ENCODE measurements around the gene RPTOR.
A peak's percentile ranks its signal among the peaks of the same experiment; 100 is the strongest.

Gene RPTOR

DNA sequence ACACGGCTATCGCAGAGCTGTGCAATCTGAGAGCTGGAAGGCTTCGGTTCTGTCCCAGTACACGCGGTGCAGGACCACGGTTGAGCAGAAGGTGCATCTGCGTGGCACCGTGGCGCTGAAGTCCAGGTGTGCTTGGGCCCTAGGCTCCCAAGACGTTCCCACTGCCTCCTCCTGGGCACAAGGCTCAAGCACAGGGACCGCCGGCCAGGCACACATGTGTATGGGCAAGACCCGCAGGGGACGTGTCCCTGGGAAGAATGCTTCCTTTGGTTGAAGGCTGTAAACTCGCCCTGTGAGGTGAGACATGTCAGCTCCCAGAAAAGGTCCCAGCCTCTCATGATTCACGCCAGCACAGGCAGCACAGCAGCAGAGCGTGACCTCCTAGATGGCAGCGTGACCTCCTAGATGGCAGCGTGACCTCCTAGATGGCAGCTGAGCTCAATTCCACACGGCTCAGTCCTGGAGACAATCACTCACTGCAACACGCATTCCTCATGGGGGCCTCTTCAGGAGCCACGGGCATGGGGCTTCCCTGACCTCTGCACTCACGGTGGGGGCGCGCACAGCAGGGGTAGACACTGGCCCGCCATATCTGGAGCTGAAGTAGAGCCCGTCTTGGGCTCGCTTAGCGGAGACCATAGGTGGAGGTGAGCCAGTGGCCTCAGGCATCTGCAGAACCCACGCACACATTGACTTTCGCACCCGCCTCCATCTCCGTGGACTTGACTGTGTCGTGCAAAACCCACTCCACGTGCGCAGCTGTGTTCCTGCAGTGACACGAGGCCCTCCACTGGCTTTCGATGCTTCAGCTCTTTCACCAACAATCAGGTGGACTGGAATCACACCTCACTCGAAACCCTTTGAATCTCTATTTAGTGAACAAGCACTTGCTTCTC, 362.0 kb downstream of the RPTOR start:
- intact Hi-C loops (cut with DNase I): no loop called here
- DNase-seq: peak in 1 of 10 donors; percentile 70

DNA sequence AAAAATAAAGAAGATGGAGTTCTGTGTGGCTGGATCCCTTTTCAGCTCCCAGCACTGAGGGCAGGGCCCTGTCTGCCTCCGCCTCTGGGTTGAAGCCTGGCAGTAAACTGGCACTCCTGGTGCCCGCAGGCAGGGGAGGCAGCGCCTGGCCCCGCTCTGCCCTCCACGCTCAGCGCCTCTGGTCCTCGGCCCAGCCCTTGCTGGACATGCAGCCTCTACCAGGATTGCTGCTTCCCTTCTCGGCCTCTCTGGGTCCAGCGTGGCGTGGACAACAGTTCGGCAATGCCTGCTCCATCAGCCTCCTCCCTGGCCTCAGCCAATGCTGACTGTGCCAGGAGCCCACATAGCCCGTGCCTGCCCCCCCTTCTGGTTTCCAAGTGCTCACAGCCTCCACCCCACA, 362.6 kb downstream of the RPTOR start:
- DNase-seq: peak in 2 of 10 donors; percentile 28 to 38

GRCh38 chr17:80908211-80908610, 363.6 kb downstream of the RPTOR start:
- peak in 3 of 10 donors; percentile 11 to 63 (median 20) for DNase-seq

More for the DNA sequence above, 362.6 kb downstream of the RPTOR start:
- intact Hi-C loops (cut with DNase I): no loop called here

DNA sequence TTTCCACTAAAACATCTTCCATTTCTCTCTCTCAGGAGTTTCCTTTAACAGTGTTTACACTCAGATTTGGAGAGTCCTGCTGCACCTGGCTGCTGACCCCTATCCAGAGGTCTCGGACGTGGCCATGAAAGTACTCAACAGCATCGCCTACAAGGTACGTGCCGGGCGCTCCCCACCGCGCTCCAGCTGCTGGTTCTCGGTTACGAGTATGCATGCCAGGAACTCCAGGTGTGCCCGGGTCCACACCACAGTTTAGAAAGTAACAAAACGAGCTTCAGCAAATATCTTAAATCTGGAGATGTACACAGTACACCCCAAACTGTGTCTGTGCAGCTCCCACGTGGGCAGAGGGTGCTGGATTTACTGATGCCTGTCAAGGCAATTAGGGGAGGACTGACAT, 364.1 kb downstream of the RPTOR start:
- intact Hi-C loops (cut with DNase I): no loop called here

More at GRCh38 chr17:80908211-80908610, 363.6 kb downstream of the RPTOR start:
- intact Hi-C loops (cut with DNase I): no loop called here

GRCh38 chr17:80909635-80910034, 365.0 kb downstream of the RPTOR start:
- intact Hi-C loops (cut with DNase I): no loop called here
- DNase-seq: no peak

More for the DNA sequence above, 364.1 kb downstream of the RPTOR start:
- DNase-seq: peak in 3 of 10 donors; percentile 61 to 62 (median 61)

DNA sequence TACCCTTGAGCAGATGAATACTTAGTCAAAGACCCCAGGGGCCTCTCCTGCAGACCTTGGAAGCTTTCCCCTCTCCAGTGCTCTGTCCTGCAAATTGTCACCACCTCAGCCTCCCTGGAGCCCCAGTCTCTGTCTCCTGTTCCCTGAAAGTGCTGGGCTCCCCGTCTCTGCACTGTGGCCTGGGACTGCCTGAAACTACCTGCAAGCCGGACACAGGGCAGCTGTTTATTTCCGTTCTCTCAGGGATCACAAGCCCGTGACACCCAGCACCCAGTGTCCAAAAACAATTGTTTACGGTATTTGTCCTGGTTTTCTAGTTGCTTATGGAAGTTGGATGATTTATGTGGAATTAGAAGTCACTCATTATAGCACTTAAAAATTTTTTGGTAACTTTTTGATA, 365.4 kb downstream of the RPTOR start:
- DNase-seq: peak in 2 of 10 donors; percentile 21 to 31
- intact Hi-C loops (cut with DNase I): no loop called here

DNA sequence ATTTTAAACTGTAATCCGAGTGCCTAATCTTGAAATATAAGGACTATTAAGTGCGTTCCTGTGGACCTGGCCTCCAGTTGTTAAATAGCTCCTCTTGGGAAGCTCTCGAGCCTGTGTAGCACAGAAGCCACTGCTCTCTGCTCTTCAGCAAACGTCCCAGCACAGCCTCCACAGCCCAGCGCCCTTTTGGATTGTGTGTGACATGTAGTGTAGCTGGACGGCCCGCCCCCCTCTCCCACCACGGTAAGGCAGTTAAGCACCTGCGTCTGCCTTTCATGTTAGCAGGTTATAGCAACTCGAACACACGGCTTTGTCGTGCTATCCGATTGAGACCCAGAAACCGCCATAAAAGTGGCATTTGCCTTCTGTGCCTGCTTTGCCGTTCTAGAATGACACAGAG, 367.8 kb downstream of the RPTOR start:
- DNase-seq: peak in 2 of 10 donors; percentile 51 to 72
- intact Hi-C loops (cut with DNase I): no loop called here

DNA sequence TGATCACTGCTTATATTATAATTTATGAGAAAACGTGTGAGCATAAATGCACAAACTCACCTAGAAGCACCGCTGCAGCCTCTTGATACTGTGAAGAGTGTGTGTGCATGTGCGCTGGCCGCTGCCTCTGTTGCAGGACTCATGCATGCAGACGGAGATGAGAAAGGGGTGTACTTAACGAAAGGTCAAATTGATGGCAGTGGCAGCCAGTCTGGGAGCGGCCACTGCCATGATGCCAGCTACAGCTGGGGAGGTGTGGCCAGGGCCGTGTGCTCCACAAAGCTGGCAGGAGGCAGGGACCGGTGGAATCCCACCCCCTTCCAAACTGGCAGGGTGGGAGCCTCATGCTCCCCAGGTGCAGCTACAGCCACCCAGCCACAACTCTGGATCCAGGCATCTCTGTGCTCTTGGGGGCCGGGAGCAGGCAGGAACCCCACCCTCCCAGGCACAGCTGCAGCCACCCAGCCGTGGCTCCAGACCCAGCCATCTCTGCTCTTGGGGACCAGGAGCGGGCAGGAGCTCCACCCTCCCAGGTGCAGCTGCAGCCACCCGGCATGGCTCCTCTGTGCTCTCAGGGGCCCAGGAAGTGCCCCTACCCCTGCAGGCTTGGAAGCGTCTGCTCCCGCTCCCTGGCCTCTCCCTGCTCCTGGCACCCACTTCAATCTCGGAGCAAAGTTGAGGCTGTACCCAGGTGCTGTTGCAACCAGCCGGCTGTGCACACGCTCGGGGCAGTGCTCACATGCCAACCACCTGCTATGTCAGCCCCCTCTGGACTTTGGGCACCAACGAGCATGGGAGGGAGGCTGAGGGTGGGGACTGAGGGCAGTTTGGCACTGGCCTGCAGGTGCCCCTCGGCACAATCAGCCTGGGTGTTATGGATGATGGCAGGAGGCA, 369.5 kb downstream of the RPTOR start:
- intact Hi-C loops (cut with DNase I): no loop called here

GRCh38 chr17:80916246-80916645, 371.6 kb downstream of the RPTOR start:
- DNase-seq: peak in 2 of 10 donors; percentile 56 to 67
- intact Hi-C loops (cut with DNase I): no loop called here

More for the DNA sequence above, 369.5 kb downstream of the RPTOR start:
- DNase-seq: peak in 2 of 10 donors; percentile 59

- DNase-seq: peak in 2 of 10 donors; percentile 53 to 73
Measured at GRCh38 chr17:80917716-80918560, 373.3 kb downstream of the RPTOR start.

GRCh38 chr17:80918731-80919130, 374.1 kb downstream of the RPTOR start:
- intact Hi-C loops (cut with DNase I): no loop called here
- DNase-seq: peak in 2 of 10 donors; percentile 58 to 80

More at GRCh38 chr17:80917716-80918560, 373.3 kb downstream of the RPTOR start:
- intact Hi-C loops (cut with DNase I): no loop called here

- intact Hi-C loops (cut with DNase I): no loop called here
- DNase-seq: peak in 3 of 10 donors; percentile 77 to 86 (median 84)
Measured at GRCh38 chr17:80919331-80920311, 375.0 kb downstream of the RPTOR start.

GRCh38 chr17:80920441-80920840, 375.8 kb downstream of the RPTOR start:
- intact Hi-C loops (cut with DNase I): no loop called here
- peak in 6 of 10 donors; percentile 31 to 93 (median 69) for DNase-seq

DNA sequence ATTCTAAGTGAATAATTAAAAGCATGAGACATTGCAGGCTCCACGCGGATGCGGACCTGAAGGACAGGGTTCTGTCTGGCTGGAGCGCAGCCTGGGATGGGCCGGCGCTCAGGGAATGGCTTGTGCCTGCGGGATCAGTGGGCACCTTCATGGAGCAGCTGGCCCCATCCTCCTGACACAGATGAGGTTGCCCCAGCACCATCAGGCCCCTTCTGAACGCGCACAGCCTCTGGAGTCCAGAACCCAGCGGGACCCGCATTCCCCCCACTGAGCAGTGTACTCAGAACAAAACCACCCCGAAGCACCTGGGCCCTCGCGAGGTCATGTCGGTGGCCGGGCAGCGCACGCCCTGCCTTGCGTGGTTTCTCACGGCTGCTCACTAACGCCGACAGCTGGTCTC, 376.5 kb downstream of the RPTOR start:
- intact Hi-C loops (cut with DNase I): no loop called here
- peak in 2 of 10 donors; percentile 77 to 84 for DNase-seq

DNA sequence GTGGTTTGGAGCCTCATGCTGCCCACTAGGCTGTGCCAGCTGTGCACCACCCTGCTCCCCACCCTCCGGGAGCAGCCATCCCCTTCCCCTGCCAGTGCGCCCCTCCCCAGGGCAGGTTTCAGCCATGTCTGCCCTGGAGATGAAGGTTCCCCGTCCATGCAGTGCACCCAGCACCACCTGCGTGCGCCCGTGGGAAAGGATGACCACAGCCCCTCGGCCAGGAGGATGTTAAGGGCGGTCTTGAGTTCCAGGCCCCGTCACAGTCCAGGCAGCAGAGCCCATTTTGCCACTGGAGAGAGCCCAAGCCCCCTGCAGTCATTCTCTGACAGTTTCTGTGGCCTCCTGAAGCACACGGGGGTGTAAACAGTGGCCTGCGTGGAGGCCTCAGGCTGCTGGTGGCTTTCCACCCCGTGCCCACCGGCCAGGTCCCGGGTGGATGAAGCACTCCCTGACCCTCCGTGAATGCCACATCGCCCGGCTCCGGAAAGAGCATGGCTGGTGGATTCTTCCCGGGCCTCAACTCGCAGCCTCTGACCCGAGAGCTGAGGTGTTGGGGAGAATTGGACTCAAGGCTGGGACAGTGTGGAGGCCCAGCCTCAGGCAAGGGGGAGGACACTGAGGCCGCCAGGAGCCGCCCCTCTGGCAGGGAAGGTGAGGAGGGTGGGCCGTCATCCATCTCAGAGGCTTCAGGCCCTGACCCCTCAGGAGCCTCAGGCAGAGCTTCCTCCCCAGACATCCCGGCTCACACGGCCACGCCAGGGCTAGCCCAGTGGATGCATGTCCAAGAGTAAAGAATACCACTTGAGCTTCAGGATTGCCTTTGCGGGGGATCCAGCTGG, 377.3 kb downstream of the RPTOR start:
- intact Hi-C loops (cut with DNase I): no loop called here
- DNase-seq: peak in 2 of 10 donors; percentile 72 to 73

GRCh38 chr17:80922580-80923160, 378.0 kb downstream of the RPTOR start:
- intact Hi-C loops (cut with DNase I): no loop called here
- DNase-seq: peak in 1 of 10 donors; percentile 71

All from posterior cingulate gyrus (tissue), 11 donors.